Stimulated activated CD4-positive, alpha-beta T cell treated with anti-CD3 and anti-CD28 coated beads, Interleukin-4, amount 100 ng/mL, for 24 hours (primary cell): ENCODE results near the gene ZNF219.

ENCODE experiments used
- DNase-seq: peaks from one replicate; pipeline ENCODE4 v3.0.0-alpha.2; 2020

Gene ZNF219

GRCh38 chr14:21098076-21098891 is at the start of gene ZNF219:
ZNF219 (minus strand) TSS chr14:21098655; CDS start chr14:21093591, 5,064 bp downstream.
- peak; percentile 30 for DNase-seq

GRCh38 chr14:21145437-21145836 is 47.0 kb upstream of the ZNF219 start:
- no peak for DNase-seq

- no peak for DNase-seq
Measured at GRCh38 chr14:21142357-21142756, 43.9 kb upstream of the ZNF219 start.

- DNase-seq: no peak
Measured at GRCh38 chr14:21136024-21136423, 37.6 kb upstream of the ZNF219 start.

GRCh38 chr14:21133901-21134300 is 35.4 kb upstream of the ZNF219 start:
- DNase-seq: no peak

- DNase-seq: no peak
Measured at GRCh38 chr14:21123429-21123828, 25.0 kb upstream of the ZNF219 start.

GRCh38 chr14:21121122-21121521 is 22.7 kb upstream of the ZNF219 start:
- DNase-seq: no peak

- DNase-seq: no peak
Measured at GRCh38 chr14:21120686-21121085, 22.2 kb upstream of the ZNF219 start.

- no peak for DNase-seq
Measured at GRCh38 chr14:21118933-21119332, 20.5 kb upstream of the ZNF219 start.

GRCh38 chr14:21113369-21113768 is 14.9 kb upstream of the ZNF219 start:
- no peak for DNase-seq

GRCh38 chr14:21112255-21112654 is 13.8 kb upstream of the ZNF219 start:
- DNase-seq: no peak

GRCh38 chr14:21109377-21110138 is 11.1 kb upstream of the ZNF219 start:
- peak; percentile 19 for DNase-seq

GRCh38 chr14:21108791-21109190 is 10.3 kb upstream of the ZNF219 start:
- no peak for DNase-seq

- DNase-seq: no peak
Measured at GRCh38 chr14:21107283-21107800, 8.9 kb upstream of the ZNF219 start.

- DNase-seq: peak; percentile 82
Measured at GRCh38 chr14:21106498-21107282, 8.2 kb upstream of the ZNF219 start.

GRCh38 chr14:21106176-21106497 is 7.7 kb upstream of the ZNF219 start:
- DNase-seq: no peak

GRCh38 chr14:21105095-21105494 is 6.6 kb upstream of the ZNF219 start:
- no peak for DNase-seq

- peak; percentile 70 for DNase-seq
Measured at GRCh38 chr14:21104448-21105060, 6.1 kb upstream of the ZNF219 start.

GRCh38 chr14:21103710-21104447 is 5.4 kb upstream of the ZNF219 start:
- DNase-seq: peak; percentile 95

- DNase-seq: no peak
Measured at GRCh38 chr14:21103411-21103709, 4.9 kb upstream of the ZNF219 start.

GRCh38 chr14:21102521-21103410 is 4.3 kb upstream of the ZNF219 start:
- no peak for DNase-seq
